Embryonic facial prominence (tissue), 1 donor: ENCODE data around the gene ZSWIM6.

ENCODE experiments used
- DNase-seq: peaks from one replicate; pipeline ENCODE4 v3.0.0-alpha.2; 2016; ENCODE audit errors: extremely low spot score

Gene ZSWIM6

GRCh38 chr5:61332851-61333320 lies 828 bp downstream of the ZSWIM6 start:
- DNase-seq: no peak

GRCh38 chr5:61333321-61333953 lies 1.4 kb downstream of the ZSWIM6 start:
- DNase-seq: no peak

GRCh38 chr5:61333954-61334867 lies 2.2 kb downstream of the ZSWIM6 start:
- DNase-seq: no peak

GRCh38 chr5:61334868-61335615 lies 3.0 kb downstream of the ZSWIM6 start:
- peak; percentile 42 for DNase-seq

DNA sequence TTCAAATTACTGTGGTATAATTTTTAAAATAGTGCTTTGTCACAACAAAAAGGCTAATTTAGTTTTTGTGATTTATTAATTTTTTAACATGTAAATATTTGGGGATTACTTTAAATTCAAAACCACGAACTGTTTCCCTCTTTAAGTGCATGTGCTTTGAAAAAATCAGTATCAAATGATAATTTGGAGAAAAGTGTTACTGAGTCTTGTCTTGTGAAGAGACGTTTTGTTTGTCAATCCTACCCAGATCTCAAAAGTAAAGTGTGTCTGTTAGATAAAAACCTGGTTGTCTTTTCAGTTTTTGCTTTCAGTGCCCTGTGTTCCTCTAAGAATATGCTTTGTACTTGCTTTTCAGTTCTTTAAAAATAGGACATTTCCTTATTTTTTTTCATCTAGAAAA lies 7.7 kb downstream of the ZSWIM6 start:
- no peak for DNase-seq

- no peak for DNase-seq
Measured at GRCh38 chr5:61340775-61341361, 8.8 kb downstream of the ZSWIM6 start.

- no peak for DNase-seq
Measured at GRCh38 chr5:61342071-61342501, 10.0 kb downstream of the ZSWIM6 start.

GRCh38 chr5:61344187-61344944 lies 12.3 kb downstream of the ZSWIM6 start:
- no peak for DNase-seq

DNA sequence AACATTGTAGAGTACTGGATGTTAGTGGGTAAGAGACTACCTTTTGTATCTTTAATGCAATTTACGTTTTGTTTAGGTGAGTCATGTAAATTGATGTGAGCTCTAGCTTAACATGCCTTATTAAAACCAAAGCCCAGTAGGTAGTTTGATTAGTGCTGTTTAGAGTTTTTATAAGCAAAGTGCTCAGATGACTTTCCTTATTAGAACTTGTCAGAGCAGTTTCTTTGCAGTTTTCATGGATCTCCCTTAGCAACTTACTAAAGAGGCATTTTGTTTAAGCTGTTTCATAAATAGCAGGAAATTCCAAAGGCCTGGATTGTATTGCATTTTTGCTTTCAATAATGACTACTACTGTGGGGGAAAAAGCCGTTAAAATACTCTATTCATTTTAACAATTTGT lies 14.5 kb downstream of the ZSWIM6 start:
- no peak for DNase-seq

GRCh38 chr5:61347080-61347479 lies 15.0 kb downstream of the ZSWIM6 start:
- DNase-seq: no peak

DNA sequence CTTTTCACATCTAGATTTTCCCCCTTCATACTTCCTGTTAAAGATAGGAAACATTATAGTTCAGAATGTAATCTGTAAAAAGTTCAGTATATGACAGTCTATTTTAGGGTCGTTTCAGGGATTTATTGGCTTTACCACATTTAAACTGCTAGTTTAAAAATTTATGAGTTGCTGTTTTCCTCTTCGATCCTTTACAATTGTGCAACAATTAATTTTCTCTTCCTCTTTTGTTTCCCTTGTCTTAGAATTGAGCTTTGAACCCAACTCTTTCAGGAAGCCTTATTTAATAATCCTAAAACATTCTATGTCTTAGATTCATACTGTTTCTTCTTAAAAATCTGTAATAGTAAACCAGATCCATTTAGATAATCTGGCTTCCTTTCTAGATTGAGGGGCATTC lies 16.4 kb downstream of the ZSWIM6 start:
- DNase-seq: no peak

DNA sequence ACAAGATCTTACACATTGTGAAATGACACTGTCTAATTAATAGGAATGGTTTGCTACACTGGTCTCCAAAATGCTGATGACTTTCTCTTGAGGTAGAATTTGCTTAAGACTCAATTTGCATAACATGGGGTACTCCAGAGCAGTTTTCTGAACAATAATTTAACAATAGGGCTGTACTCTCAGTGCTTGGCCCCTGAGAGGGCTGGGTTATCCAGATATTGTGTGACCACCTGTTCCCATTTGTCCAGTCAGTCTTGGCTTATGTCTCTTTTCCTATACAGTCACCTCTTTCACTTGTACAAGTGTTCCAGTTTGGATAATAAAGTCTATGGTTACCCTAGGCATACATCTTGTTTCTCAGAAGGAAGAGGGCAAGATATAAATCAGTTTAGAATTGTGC lies 17.9 kb downstream of the ZSWIM6 start:
- DNase-seq: no peak

DNA sequence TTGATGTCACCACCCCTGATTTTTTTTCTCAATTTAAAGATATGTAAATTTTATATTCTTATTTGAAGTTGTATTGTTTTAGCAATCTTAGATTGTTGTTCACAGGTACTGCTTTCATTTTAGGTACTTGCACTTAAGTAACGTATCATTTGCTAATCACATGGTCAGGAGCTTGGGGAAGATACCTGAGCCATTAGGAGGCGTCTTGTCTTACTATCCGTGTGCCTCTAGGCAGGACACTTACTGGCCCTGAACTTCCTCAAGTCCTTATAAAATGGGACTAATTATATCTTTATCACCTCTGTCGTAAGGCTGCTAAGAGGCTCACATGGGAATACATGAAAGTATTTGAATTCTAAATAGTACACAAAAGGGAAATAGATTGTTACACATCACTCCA lies 18.5 kb downstream of the ZSWIM6 start:
- DNase-seq: no peak

DNA sequence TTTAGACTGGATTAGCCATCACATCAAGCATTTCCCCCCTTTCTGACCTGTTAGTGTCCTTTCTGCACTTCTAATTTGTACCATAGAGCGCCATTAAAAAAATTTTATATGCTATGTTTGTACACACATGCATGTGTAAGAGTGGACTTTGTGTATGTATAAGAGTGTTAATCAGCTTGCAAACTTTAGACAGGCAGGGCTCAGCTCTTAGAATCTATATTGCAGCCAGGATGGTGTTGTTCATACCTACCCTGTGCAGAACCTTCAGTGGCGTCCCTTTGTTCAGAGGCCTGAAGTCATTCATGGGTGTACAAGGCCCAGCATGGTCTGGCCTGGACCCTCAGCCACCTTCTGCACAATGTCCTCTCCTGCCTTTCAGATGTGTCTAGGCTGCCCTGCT lies 19.7 kb downstream of the ZSWIM6 start:
- no peak for DNase-seq

DNA sequence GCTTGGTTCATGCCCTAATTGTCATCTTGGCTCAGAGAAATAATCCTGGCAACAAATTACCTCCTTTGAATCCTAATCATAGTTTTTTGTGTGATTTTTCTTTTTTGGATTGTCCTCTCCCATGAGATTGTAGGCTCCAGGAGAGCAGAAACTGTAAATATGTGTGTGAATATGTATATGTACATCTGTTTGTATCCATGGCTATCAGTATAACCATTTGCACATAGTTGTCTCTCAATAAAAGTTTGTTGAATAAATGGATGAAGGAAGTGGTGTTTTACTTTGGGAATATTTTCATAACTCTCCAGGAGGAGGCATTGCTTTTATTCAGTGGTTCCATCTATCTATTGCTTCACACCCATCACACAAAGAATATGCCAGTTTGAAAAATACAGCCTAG lies 20.1 kb downstream of the ZSWIM6 start:
- DNase-seq: no peak

GRCh38 chr5:61352612-61353156 lies 20.6 kb downstream of the ZSWIM6 start:
- DNase-seq: no peak

DNA sequence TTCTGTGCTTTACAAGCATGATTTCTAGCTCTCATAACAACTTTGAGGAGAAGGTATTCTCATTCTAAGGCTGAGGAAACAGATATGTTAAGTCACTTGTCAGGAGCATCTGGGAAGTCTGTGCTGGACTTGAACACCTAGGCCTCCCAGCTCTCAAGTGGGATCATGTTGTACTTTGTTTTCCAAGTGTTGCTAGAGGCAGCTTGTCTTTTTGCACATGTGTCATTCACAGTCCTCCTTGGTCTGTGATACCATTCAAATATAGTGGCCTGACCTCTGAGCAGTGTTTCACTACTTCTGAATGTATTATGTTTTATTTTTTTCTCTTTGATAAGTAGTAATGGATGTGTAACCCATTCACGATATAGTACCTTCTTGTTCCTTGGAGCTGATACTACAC lies 21.2 kb downstream of the ZSWIM6 start:
- DNase-seq: no peak

GRCh38 chr5:61354199-61354598 lies 22.1 kb downstream of the ZSWIM6 start:
- no peak for DNase-seq

- no peak for DNase-seq
Measured at GRCh38 chr5:61357745-61358144, 25.7 kb downstream of the ZSWIM6 start.

DNA sequence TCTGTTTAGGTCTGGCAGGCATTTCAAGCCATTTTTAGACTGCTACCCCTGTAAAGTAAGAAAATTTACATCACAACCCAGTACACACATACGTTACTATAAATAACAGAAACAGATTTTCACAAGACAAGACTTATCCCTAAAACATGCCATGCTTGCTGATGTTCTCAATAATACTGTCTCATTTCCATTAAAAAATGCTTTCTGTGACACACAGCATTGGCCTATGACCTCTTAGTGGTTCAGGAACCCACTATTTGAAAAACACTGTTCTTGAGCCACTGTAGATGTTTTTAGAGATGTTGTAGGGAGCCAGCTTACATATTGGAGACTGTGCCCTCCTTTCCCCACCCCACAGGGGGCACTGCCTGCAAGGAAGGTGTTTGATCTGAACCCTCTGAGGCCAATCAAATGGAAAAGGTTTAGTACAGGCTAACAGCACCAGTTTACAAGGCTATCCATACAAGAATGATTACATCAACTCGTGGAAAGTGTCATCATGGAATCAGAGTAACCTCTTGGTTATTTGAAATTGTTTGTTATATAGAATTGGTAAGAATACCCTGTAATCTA lies 30.8 kb downstream of the ZSWIM6 start:
- no peak for DNase-seq
